ENCODE measurements around the gene CDH13. TPM values are rescaled to one million over a fixed set of nuclear protein-coding genes. Genes with fewer than 3 reads are reported as not detected.

Gene CDH13
- total RNA-seq, 1 experiment from 2014 or later = 49.3 TPM

DNA sequence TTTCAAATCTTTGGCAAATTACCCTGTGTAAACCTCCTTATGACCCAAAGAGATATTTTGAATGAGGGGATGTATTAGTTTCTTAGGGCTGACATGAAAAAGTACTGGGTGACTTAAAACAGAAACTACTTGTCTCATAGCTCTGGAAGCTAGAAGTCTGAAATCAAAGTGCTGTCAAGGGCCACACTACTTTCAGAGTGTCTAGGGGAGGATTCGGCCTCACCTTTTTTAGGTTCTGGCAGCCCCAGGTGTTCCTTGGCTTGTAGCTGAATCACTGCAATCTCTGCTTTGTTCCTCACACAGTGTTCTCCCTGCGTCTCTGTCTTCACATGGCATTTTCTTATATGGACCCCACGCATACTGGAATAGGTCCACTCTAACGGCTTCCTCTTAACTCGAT lies 322.2 kb downstream of the CDH13 start:
- Mint-ChIP-seq H3K9me3 (ENCODE audit: unreplicated experiment) (no peaks in the 10 kb centered on the region), H3K4me3 (ENCODE audit: unreplicated experiment) (no peak overlapping the region), H3K4me1 (ENCODE audit: insufficient read depth, unreplicated experiment) (no peaks in the 10 kb centered on the region), H3K27me3 (ENCODE audit: insufficient read depth, unreplicated experiment) (no peaks in the 10 kb centered on the region), H3K36me3 (ENCODE audit: insufficient read depth, unreplicated experiment) (no peaks in the 10 kb centered on the region), H3K27ac (ENCODE audit: low read depth, unreplicated experiment) (no peak overlapping the region)
- DNase-seq (ENCODE audit: unreplicated experiment) = no peak
- ChIA-PET CTCF (no interaction called here), POLR2A (no interaction called here)
- intact Hi-C loops (cut with micrococcal nuclease) = no loop called here
- BruUV-seq (replicated peaks) = no TSS peak
- TF ChIP-seq, protein P1, sequence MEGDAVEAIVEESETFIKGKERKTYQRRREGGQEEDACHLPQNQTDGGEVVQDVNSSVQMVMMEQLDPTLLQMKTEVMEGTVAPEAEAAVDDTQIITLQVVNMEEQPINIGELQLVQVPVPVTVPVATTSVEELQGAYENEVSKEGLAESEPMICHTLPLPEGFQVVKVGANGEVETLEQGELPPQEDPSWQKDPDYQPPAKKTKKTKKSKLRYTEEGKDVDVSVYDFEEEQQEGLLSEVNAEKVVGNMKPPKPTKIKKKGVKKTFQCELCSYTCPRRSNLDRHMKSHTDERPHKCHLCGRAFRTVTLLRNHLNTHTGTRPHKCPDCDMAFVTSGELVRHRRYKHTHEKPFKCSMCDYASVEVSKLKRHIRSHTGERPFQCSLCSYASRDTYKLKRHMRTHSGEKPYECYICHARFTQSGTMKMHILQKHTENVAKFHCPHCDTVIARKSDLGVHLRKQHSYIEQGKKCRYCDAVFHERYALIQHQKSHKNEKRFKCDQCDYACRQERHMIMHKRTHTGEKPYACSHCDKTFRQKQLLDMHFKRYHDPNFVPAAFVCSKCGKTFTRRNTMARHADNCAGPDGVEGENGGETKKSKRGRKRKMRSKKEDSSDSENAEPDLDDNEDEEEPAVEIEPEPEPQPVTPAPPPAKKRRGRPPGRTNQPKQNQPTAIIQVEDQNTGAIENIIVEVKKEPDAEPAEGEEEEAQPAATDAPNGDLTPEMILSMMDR (IDR thresholded peaks at IDR 0.05; ENCODE audit: unreplicated experiment) = no peak

DNA sequence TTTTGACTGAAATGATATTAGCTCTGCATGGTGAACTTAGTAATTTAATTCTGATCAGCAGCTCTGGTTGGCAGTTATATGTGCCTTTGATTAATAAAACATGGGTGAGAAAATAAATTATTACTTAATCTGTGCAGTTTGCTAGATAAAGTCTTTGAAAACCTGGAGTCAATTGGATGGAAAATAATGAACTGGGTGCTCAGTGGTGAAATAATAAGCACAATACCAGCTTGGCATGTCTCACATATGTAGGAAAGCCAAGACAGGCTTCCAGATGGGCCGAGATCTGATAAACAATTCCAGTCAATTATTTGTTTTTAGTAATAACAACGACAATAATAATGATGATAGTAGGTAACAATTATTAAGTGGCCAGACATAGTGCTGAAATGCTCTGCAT lies 326.7 kb downstream of the CDH13 start:
- Mint-ChIP-seq H3K27ac (ENCODE audit: low read depth, unreplicated experiment) (no peak overlapping the region), H3K4me3 (ENCODE audit: unreplicated experiment) (no peak overlapping the region), H3K36me3 (ENCODE audit: insufficient read depth, unreplicated experiment) (no peaks in the 10 kb centered on the region), H3K9me3 (ENCODE audit: unreplicated experiment) (no peaks in the 10 kb centered on the region), H3K4me1 (ENCODE audit: insufficient read depth, unreplicated experiment) (peaks cover 8% of the 10 kb centered on the region), H3K27me3 (ENCODE audit: insufficient read depth, unreplicated experiment) (no peaks in the 10 kb centered on the region)
- CTCF ChIA-PET = no interaction called here
- no peak for DNase-seq (ENCODE audit: unreplicated experiment)
- intact Hi-C loops (cut with micrococcal nuclease) = no loop called here
- POLR2A ChIA-PET = no interaction called here
- TF ChIP-seq, protein P1 (IDR thresholded peaks at IDR 0.05; ENCODE audit: unreplicated experiment) = no peak
- no TSS peak for BruUV-seq (replicated peaks)

DNA sequence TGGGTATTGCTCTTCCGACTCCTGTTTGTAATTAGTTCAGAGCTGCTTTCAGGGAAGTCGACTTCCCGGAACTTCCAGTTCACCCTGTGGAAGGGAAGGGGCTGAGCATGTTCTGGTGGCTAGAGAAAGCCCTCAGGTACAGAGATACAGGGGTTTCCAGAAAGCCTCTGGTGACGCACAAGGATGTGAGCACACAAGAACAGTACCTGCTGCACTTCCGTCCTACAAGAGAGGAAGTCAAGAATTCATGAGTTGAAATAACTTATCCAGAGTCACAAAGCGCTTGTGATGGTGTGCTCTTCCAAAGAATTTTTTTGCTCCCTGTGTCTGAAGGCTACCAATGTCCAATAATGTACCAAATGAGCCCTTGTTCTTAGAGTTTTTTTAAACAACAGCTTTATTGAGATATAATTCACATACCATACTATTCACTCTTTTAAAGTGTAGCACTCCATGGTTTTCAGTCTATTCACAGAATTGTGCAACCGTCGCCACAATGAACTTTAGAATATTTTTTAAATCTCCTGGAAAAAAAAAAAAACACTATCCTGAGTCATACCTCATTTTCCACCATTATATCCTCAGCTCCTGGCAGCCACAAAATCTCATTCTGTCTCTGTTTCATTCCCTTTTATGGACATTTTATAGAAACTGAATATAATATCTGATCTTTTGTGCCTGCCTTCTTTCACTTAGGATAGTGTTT lies 327.6 kb downstream of the CDH13 start:
- intact Hi-C loops (cut with micrococcal nuclease) = no loop called here
- peak; percentile 13 for DNase-seq (ENCODE audit: unreplicated experiment)
- Mint-ChIP-seq H3K27ac (ENCODE audit: low read depth, unreplicated experiment) (no peak overlapping the region), H3K4me3 (ENCODE audit: unreplicated experiment) (no peak overlapping the region), H3K4me1 (ENCODE audit: insufficient read depth, unreplicated experiment) (peaks cover 8% of the 10 kb centered on the region), H3K36me3 (ENCODE audit: insufficient read depth, unreplicated experiment) (no peaks in the 10 kb centered on the region), H3K27me3 (ENCODE audit: insufficient read depth, unreplicated experiment) (no peaks in the 10 kb centered on the region), H3K9me3 (ENCODE audit: unreplicated experiment) (no peaks in the 10 kb centered on the region)
- ChIA-PET CTCF (interaction anchor here (0.6 kb wide), 1 partner anchor 402 kb away, joined by 4 read pairs; no protein-coding TSS in a partner anchor), POLR2A (no interaction called here)
- BruUV-seq (replicated peaks) = no TSS peak
- TF ChIP-seq, protein P1 (IDR thresholded peaks at IDR 0.05; ENCODE audit: unreplicated experiment) = no peak

DNA sequence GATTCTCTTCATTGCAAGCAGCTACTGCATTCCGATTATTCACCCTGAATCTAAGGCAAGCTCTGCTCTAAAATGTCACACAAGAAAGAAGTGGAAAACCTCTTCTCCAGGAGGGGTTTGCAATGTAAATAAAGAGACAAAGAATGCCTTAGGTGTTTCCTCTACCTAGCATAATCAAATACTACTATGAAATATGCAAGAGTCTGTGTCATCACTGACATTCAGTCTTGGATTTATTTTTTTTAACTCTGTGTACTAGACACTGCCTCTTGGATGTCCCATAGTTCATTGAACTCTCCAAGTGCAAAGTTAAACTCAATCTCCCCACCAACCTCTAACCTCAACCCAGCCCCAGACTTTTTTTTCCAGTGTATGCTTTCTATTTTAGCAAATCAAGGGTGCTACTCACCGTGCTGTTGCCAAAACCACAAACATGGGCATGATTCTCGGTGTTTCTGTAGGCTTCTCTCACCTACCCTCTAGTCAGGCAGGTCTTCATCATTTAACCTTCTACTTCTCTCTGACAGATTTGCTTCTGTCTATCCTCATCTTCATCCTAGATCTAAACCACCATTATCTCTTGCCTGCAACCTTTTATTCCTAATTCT lies 329.1 kb downstream of the CDH13 start:
- TF ChIP-seq, protein P1 (IDR thresholded peaks at IDR 0.05; ENCODE audit: unreplicated experiment) = no peak
- peaks cover 8% of the 10 kb centered on the region for H3K4me1 Mint-ChIP-seq (ENCODE audit: insufficient read depth, unreplicated experiment)
- no peaks in the 10 kb centered on the region for H3K9me3 Mint-ChIP-seq (ENCODE audit: unreplicated experiment)
- DNase-seq (ENCODE audit: unreplicated experiment) = no peak
- no peak overlapping the region for H3K4me3 Mint-ChIP-seq (ENCODE audit: unreplicated experiment)
- H3K36me3 Mint-ChIP-seq (ENCODE audit: insufficient read depth, unreplicated experiment) = no peaks in the 10 kb centered on the region
- no peaks in the 10 kb centered on the region for H3K27me3 Mint-ChIP-seq (ENCODE audit: insufficient read depth, unreplicated experiment)
- ChIA-PET POLR2A (no interaction called here), CTCF (no interaction called here)
- intact Hi-C loops (cut with micrococcal nuclease) = no loop called here
- BruUV-seq (replicated peaks) = no TSS peak
- no peak overlapping the region for H3K27ac Mint-ChIP-seq (ENCODE audit: low read depth, unreplicated experiment)

All from MCF 10A (cell line).